Measurements from ENCODE around the gene DDX6. TPM values are rescaled to one million over a fixed set of nuclear protein-coding genes. Genes with fewer than 3 reads are reported as not detected.
"Not testable (repeated sequence)": the region's sequence is repeated elsewhere in the genome, so short reads cannot be mapped to it uniquely, and the experiment has no call there.

Gene DDX6
- total and polyA plus RNA-seq, 10 of the 15 experiments (the other 5 are each of a cell fraction or from before 2014, with no cell fraction given), result 6.6 to 119 (median 48.8) TPM

DNA sequence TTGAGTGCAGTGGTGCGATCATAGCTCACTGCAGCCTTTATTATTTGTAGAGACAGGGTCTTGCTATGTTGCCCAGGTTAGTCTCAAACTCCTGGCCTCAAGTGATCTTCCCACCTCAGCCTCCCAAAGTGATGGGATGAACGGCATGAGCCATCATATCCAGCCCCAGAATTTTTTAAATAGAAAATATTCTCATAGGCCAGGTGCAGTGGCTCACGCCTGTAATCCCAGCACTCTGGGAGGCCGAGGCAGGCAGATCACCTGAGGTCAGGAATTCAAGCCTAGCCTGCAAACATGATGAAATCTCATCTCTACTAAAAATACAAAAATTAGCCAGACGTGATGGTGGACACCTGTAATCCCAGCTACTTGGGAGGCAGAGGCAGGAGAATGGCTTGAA, 7.6 kb downstream of the DDX6 start:
- DNase-seq (ENCODE audit: low read depth, low spot score); H3K27ac ChIP-seq (ENCODE audit: control insufficient read depth, insufficient read depth); H3K4me3 ChIP-seq; H3K27me3 ChIP-seq (replicated peaks in 1 of 2; ENCODE audit: control insufficient read depth in 2 of 2, insufficient read depth in 2 of 2, low read length in 1 of 2); ATAC-seq; H3K9ac ChIP-seq (ENCODE audit: control insufficient read depth, insufficient read depth, low read length); H3K4me1 ChIP-seq (ENCODE audit: control insufficient read depth, insufficient read depth, low read length); H3K9me3 ChIP-seq (replicated peaks; ENCODE audit: control insufficient read depth, insufficient read depth, low read length); H4K20me1 ChIP-seq (ENCODE audit: control insufficient read depth, insufficient read depth); intact Hi-C loops (cut with micrococcal nuclease; ENCODE audit: unreplicated experiment); FAIRE-seq; in situ Hi-C loops (cut with MboI); BruUV-seq (replicated peaks); H2AFZ ChIP-seq (ENCODE audit: control insufficient read depth, low read depth, low read length); CTCF ChIA-PET; H3K4me2 ChIP-seq (ENCODE audit: control insufficient read depth, insufficient read depth): not testable (repeated sequence)
- ChIA-PET RAD21 (ENCODE audit: unreplicated experiment) (interaction anchor here (1.4 to 2.1 kb wide), 2 partner anchors 88 to 100 kb away, joined by 4 to 6 read pairs; partner anchors contain the start of gene CXCR5), SMC1A (ENCODE audit: uncharacterized antibody, unreplicated experiment) (interaction anchor here (1.0 kb wide), 1 partner anchor 14 kb away, joined by 3 read pairs; no protein-coding TSS in a partner anchor), POLR2A (interaction anchor here (2.3 kb wide), 1 partner anchor 109 kb away, joined by 9 read pairs; no protein-coding TSS in a partner anchor)
- peaks cover 0 to 19% of the 10 kb centered on the region in 2 experiments; a peak in 3 of 4 replicates for H3K36me3 ChIP-seq (ENCODE audit: control insufficient read depth in 2 of 2, insufficient read depth in 2 of 2, low read length in 1 of 2)
- peaks cover 74% of the 10 kb centered on the region for H3K79me2 ChIP-seq (ENCODE audit: control insufficient read depth, insufficient read depth, low read length)
- 71% methylated on average over 5 of the region's 5 CpGs for WGBS (ENCODE audit: insufficient coverage, insufficient replicate concordance, low lambda C conversion rate, missing lambda C conversion rate)

DNA sequence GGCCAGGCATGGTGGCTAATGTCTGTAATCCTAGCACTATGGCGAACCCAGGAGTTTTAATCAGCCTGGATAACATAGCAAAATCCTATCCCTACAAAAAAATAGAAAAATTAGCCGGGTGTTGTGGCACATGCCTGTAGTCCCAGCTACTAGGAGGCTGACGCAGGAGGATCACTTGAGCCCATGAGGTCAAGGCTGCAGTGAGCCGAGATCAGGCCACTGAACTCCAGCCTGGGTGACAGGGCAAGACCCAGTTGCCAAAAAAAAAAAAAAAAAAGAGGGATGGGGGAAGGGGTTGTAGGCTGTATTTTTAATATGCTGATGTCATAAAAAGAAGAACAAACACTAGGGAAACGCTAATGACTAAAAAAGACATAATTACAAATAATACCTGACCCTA, 12.1 kb downstream of the DDX6 start:
- 90% methylated on average over 5 of the region's 5 CpGs for WGBS (ENCODE audit: insufficient coverage, insufficient replicate concordance, low lambda C conversion rate, missing lambda C conversion rate)
- Histone ChIP-seq H3K27ac (ENCODE audit: control insufficient read depth, insufficient read depth) (no peak overlapping the region), H3K27me3 (replicated peaks in 1 of 2; ENCODE audit: control insufficient read depth in 2 of 2, insufficient read depth in 2 of 2, low read length in 1 of 2) (no peaks in the 10 kb centered on the region), H3K79me2 (ENCODE audit: control insufficient read depth, insufficient read depth, low read length) (peaks cover 62% of the 10 kb centered on the region), H3K4me2 (ENCODE audit: control insufficient read depth, insufficient read depth) (no peak overlapping the region), H4K20me1 (ENCODE audit: control insufficient read depth, insufficient read depth) (peaks cover 11% of the 10 kb centered on the region; the same call in 1 of the 2 replicates), H3K36me3 (ENCODE audit: control insufficient read depth in 2 of 2, insufficient read depth in 2 of 2, low read length in 1 of 2) (peaks cover 7 to 34% of the 10 kb centered on the region in 2 experiments), H3K4me3 (no peak overlapping the region), H2AFZ (ENCODE audit: control insufficient read depth, low read depth, low read length) (no peak overlapping the region), H3K9me3 (replicated peaks; ENCODE audit: control insufficient read depth, insufficient read depth, low read length) (no peaks in the 10 kb centered on the region), H3K4me1 (ENCODE audit: control insufficient read depth, insufficient read depth, low read length) (no peaks in the 10 kb centered on the region), H3K9ac (ENCODE audit: control insufficient read depth, insufficient read depth, low read length) (no peak overlapping the region)
- no peak for DNase-seq (ENCODE audit: low read depth, low spot score)
- CTCF ChIA-PET, result no interaction called here
- ATAC-seq, result no peak
- POLR2A ChIA-PET, result no interaction called here
- RAD21 ChIA-PET (ENCODE audit: unreplicated experiment), result no interaction called here
- no TSS peak for BruUV-seq (replicated peaks)
- intact Hi-C loops (cut with micrococcal nuclease; ENCODE audit: unreplicated experiment), result no loop called here
- no peak for FAIRE-seq
- SMC1A ChIA-PET (ENCODE audit: uncharacterized antibody, unreplicated experiment), result no interaction called here
- in situ Hi-C loops (cut with MboI), result no loop called here
- TF ChIP-seq, protein P1, sequence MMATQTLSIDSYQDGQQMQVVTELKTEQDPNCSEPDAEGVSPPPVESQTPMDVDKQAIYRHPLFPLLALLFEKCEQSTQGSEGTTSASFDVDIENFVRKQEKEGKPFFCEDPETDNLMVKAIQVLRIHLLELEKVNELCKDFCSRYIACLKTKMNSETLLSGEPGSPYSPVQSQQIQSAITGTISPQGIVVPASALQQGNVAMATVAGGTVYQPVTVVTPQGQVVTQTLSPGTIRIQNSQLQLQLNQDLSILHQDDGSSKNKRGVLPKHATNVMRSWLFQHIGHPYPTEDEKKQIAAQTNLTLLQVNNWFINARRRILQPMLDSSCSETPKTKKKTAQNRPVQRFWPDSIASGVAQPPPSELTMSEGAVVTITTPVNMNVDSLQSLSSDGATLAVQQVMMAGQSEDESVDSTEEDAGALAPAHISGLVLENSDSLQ (IDR thresholded peaks at IDR 0.05), result no peak
- TF ChIP-seq SMARCA5 (IDR thresholded peaks at IDR 0.05) (no peak), NFXL1 (IDR thresholded peaks at IDR 0.05; ENCODE audit: borderline replicate concordance) (no peak), CREM (IDR thresholded peaks at IDR 0.05; ENCODE audit: low read depth) (no peak), MYC (IDR thresholded peaks at IDR 0.05; ENCODE audit: insufficient read depth, insufficient read length, insufficient replicate concordance, low read length, severe bottlenecking) (no peak), ESRRA (IDR thresholded peaks at IDR 0.05; ENCODE audit: low read length) (no peak), RFX5 (IDR thresholded peaks at IDR 0.05; ENCODE audit: low read depth, low read length) (no peak), ZSCAN29 (IDR thresholded peaks at IDR 0.05) (no peak), JUND (IDR thresholded peaks at IDR 0.05; ENCODE audit: low read depth, low read length) (no peak), EP300 (IDR thresholded peaks at IDR 0.05; ENCODE audit: borderline replicate concordance in 1 of 2, control insufficient read depth in 1 of 2, low read depth in 2 of 2, low read length in 2 of 2) (no peak), YBX1 (IDR thresholded peaks at IDR 0.05) (no peak), FOXM1 (IDR thresholded peaks at IDR 0.05; ENCODE audit: low read depth, low read length) (no peak), NBN (IDR thresholded peaks at IDR 0.05) (no peak), RCOR1 (conservative IDR thresholded peaks at IDR 0.05; ENCODE audit: low read depth, low read length) (no peak)
- TF ChIP-seq, protein P2, sequence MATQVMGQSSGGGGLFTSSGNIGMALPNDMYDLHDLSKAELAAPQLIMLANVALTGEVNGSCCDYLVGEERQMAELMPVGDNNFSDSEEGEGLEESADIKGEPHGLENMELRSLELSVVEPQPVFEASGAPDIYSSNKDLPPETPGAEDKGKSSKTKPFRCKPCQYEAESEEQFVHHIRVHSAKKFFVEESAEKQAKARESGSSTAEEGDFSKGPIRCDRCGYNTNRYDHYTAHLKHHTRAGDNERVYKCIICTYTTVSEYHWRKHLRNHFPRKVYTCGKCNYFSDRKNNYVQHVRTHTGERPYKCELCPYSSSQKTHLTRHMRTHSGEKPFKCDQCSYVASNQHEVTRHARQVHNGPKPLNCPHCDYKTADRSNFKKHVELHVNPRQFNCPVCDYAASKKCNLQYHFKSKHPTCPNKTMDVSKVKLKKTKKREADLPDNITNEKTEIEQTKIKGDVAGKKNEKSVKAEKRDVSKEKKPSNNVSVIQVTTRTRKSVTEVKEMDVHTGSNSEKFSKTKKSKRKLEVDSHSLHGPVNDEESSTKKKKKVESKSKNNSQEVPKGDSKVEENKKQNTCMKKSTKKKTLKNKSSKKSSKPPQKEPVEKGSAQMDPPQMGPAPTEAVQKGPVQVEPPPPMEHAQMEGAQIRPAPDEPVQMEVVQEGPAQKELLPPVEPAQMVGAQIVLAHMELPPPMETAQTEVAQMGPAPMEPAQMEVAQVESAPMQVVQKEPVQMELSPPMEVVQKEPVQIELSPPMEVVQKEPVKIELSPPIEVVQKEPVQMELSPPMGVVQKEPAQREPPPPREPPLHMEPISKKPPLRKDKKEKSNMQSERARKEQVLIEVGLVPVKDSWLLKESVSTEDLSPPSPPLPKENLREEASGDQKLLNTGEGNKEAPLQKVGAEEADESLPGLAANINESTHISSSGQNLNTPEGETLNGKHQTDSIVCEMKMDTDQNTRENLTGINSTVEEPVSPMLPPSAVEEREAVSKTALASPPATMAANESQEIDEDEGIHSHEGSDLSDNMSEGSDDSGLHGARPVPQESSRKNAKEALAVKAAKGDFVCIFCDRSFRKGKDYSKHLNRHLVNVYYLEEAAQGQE (IDR thresholded peaks at IDR 0.05; ENCODE audit: low read depth, low read length), result no peak
